NCI-H2196 (cell line): ENCODE measurements around the gene FUT8.
"Not testable (repeated sequence)": the region's sequence is repeated elsewhere in the genome, so short reads cannot be mapped to it uniquely, and the experiment has no call there.

ENCODE experiments used
- DNase-seq: peaks from one replicate; lab custom pipeline; 2025; ENCODE audit not compliant: unreplicated experiment; lab: John Stamatoyannopoulos, UW

The FUT8 gene

GRCh38 chr14:65415613-65416012 is 3.1 kb downstream of the FUT8 start:
- no peak for DNase-seq

- no peak for DNase-seq
Measured at GRCh38 chr14:65419593-65420252, 7.2 kb downstream of the FUT8 start.

GRCh38 chr14:65421201-65421981 is 8.9 kb downstream of the FUT8 start:
- DNase-seq: no peak

GRCh38 chr14:65422088-65422834 is 9.7 kb downstream of the FUT8 start:
- no peak for DNase-seq

GRCh38 chr14:65423982-65424381 is 11.5 kb downstream of the FUT8 start:
- peak; percentile 27 for DNase-seq

GRCh38 chr14:65424531-65424930 is 12.0 kb downstream of the FUT8 start:
- DNase-seq: no peak

GRCh38 chr14:65425885-65426284 is 13.4 kb downstream of the FUT8 start:
- no peak for DNase-seq

- DNase-seq: not testable (repeated sequence)
Measured at GRCh38 chr14:65426902-65427301, 14.4 kb downstream of the FUT8 start.

- no peak for DNase-seq
Measured at GRCh38 chr14:65428691-65429090, 16.2 kb downstream of the FUT8 start.

- no peak for DNase-seq
Measured at GRCh38 chr14:65429757-65430156, 17.2 kb downstream of the FUT8 start.

- DNase-seq: no peak
Measured at GRCh38 chr14:65431245-65431644, 18.7 kb downstream of the FUT8 start.

- DNase-seq: no peak
Measured at GRCh38 chr14:65431951-65432350, 19.4 kb downstream of the FUT8 start.

- DNase-seq: no peak
Measured at GRCh38 chr14:65432361-65432948, 19.9 kb downstream of the FUT8 start.

- DNase-seq: no peak
Measured at GRCh38 chr14:65433157-65433556, 20.6 kb downstream of the FUT8 start.

- DNase-seq: no peak
Measured at GRCh38 chr14:65433646-65434045, 21.1 kb downstream of the FUT8 start.

GRCh38 chr14:65434216-65434850 is 21.8 kb downstream of the FUT8 start:
- no peak for DNase-seq

- no peak for DNase-seq
Measured at GRCh38 chr14:65438266-65438933, 25.9 kb downstream of the FUT8 start.

GRCh38 chr14:65439117-65439516 is 26.6 kb downstream of the FUT8 start:
- no peak for DNase-seq

- no peak for DNase-seq
Measured at GRCh38 chr14:65440230-65440629, 27.7 kb downstream of the FUT8 start.

- no peak for DNase-seq
Measured at GRCh38 chr14:65444230-65444629, 31.7 kb downstream of the FUT8 start.
